GM20000 (cell line): ENCODE data around the gene CTDSP2.
"Not testable (repeated sequence)": the region's sequence is repeated elsewhere in the genome, so short reads cannot be mapped to it uniquely, and the experiment has no call there.

ENCODE experiments used
- DNase-seq: peaks from one replicate; pipeline ENCODE4 v3.0.0; 2012; ENCODE audit warnings: low spot score
- TF ChIP-seq, protein P1 (sequence below): IDR thresholded peaks from 2 replicates; pipeline ENCODE4 v1.5.1; 2012; ENCODE audit warnings: mild to moderate bottlenecking, control low read depth; ENCODE audit errors: extremely low read depth, missing control alignments

The CTDSP2 gene

DNA sequence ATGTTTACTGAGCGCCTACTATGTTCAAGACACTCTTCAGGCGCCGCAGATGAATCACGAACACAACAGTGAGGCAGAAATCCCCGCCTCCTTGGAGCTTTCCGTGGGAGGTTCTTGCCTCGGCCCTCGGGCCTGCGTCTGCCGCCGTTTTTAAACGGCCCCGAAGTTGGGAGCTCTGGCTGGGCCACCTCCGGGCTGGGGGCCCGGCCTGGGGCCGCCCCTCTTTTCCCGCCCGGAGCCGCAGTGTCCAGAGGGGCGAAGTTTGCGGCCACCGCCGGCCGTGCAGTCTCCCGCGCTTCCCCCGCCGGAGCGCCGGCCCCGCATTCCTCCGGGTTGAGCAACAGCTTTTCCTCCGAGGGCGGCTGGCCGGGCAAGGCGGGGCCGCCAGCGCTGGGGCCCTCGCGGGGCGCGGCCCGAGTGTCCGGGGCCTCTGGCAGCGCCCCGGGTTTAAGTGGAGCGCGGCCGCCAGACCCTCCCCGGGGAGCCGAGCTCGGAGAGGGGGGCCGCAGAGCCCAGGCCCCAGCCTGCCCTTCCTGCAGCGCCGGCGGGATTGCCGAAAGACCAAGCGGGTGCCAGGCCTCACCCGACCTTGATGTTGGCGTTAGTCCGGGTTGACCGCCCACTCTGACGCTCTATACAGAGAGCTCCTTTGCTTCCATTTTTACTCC lies 18.7 kb upstream of the CTDSP2 start:
- DNase-seq = peak; percentile 80
- TF ChIP-seq, protein P1, sequence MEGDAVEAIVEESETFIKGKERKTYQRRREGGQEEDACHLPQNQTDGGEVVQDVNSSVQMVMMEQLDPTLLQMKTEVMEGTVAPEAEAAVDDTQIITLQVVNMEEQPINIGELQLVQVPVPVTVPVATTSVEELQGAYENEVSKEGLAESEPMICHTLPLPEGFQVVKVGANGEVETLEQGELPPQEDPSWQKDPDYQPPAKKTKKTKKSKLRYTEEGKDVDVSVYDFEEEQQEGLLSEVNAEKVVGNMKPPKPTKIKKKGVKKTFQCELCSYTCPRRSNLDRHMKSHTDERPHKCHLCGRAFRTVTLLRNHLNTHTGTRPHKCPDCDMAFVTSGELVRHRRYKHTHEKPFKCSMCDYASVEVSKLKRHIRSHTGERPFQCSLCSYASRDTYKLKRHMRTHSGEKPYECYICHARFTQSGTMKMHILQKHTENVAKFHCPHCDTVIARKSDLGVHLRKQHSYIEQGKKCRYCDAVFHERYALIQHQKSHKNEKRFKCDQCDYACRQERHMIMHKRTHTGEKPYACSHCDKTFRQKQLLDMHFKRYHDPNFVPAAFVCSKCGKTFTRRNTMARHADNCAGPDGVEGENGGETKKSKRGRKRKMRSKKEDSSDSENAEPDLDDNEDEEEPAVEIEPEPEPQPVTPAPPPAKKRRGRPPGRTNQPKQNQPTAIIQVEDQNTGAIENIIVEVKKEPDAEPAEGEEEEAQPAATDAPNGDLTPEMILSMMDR = no peak

- TF ChIP-seq, protein P1 = no peak
- DNase-seq = no peak
Observed at GRCh38 chr12:57864442-57865083, 18.0 kb upstream of the CTDSP2 start.

DNA sequence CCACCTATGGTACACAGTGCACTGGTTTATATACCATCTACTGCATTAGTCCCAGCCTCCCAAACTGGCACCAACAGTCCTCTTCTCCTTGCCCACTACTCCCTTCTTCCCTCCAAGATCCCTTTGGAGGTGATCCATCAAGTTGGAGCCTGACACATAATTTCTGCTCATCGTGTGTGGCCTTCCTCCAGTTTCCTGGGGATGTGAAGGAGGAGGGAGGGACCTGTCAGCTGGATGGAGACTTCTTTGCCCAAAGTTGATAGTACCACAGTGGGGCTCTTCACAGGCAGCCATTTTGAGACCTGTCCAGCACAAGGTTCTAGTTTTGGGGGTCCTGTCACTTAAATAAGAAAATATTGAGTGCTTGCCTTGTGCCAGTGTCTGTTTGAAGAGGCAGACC lies 17.1 kb upstream of the CTDSP2 start:
- no peak for DNase-seq
- TF ChIP-seq, protein P1 = no peak

GRCh38 chr12:57861967-57862366 lies 15.4 kb upstream of the CTDSP2 start:
- DNase-seq = no peak
- TF ChIP-seq, protein P1 = no peak

DNA sequence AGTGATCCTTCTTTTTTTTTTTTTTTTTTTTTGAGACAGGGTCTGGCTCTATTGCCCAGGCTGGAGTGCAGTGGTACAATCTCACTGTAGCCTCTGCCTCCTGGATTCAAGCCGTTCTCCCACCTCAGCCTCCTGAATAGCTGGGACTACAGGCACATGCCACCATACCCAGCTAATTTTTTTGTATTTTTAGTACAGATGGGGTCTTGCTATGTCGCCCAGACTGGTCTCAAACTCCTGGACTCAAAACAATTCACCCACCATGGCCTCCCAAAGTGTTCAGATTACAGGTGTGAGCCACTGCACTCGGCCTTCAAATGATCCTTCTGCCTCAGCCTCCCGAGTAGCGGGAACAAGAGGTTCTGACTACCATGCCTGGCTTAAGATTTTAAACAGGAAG lies 14.4 kb upstream of the CTDSP2 start:
- DNase-seq = not testable (repeated sequence)

DNA sequence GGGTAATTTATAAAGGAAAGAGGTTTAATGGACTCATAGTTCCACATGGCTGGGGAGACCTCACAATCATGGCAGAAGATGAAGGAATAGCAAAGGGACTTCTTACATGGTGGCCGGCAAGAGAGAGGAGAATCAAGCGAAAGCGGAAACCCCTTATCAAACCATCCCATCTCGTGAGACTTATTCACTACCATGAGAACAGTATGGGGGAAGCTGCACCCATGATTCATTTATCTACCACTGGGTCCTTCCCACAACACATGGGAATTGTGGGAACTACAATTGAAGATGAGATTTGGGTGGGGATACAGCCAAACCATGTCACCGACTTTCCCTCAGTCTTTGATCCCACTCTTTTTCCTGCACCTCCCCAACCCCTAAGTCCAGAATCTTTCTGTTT lies 12.6 kb upstream of the CTDSP2 start:
- TF ChIP-seq, protein P1 = no peak
- no peak for DNase-seq

DNA sequence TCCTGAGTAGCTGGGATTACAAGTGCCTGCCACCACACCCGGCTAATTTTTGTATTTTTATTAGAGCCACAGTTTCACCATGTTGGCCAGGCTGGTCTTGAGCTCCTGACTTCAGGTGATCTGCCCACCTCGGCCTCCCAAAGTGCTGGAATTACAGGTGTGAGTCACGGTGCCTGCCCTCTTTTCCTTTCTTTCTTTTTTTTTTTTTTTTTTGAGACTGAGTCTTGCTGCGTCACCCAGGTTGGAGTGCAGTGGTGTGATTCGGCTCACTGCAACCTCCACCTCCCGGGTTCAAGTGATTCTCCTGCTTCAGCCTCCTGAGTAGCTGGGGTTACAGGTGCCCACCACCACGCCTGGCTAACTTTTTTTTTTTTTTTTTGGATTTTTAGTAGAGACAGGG lies 11.6 kb upstream of the CTDSP2 start:
- not testable (repeated sequence) for DNase-seq

DNA sequence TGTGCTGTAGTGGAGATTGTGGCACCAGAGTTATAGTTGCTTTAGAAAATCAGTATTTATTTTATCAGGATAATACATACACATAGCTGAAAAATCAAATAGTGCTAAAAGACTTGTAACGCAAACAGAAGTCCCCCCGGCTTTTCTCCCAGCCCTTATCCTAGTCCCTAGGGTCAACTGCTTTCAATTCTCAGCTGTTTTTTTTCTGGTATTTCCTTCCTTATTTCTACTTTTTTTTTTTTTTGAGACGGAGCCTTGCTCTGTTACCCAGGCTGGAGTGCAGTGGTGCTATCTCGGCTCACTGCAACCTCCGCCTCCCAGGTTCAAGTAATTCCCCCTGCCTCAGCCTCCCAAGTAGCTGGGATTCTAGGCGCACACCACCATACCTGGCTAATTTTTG lies 8.4 kb upstream of the CTDSP2 start:
- TF ChIP-seq, protein P1 = no peak
- no peak for DNase-seq
